ENCODE results near the gene SMURF1. TPM values are rescaled to one million over a fixed set of nuclear protein-coding genes. Genes with fewer than 3 reads are reported as not detected.

Gene SMURF1
- total RNA-seq, 1 experiment from 2014 or later, result 30.2 TPM

GRCh38 chr7:99190359-99191009, 46.6 kb upstream of the SMURF1 start:
- intact Hi-C loops (cut with micrococcal nuclease), result no loop called here
- Histone ChIP-seq H3K4me1 (ENCODE audit: insufficient read depth, low read length) (peaks cover 16% of the 10 kb centered on the region), H3K36me3 (ENCODE audit: low read depth, low read length) (no peaks in the 10 kb centered on the region), H3K9me3 (ENCODE audit: low read length) (no peaks in the 10 kb centered on the region), H3F3A (ENCODE audit: low read length, unreplicated experiment) (no peaks in the 10 kb centered on the region), H3K27me3 (ENCODE audit: low read length) (no peaks in the 10 kb centered on the region), H3K9ac (ENCODE audit: low read length) (no peak overlapping the region), H3K9me2 (replicated peaks; ENCODE audit: low read length) (no peaks in the 10 kb centered on the region), H2AFZ (ENCODE audit: low read length) (no peak overlapping the region), H3K4me2 (ENCODE audit: low read length) (no peak overlapping the region), H3K79me2 (ENCODE audit: low read length) (no peaks in the 10 kb centered on the region), H3K4me3 (ENCODE audit: low read length) (no peak overlapping the region), H3K27ac (ENCODE audit: low read length) (no peak overlapping the region), H4K20me1 (ENCODE audit: low read length) (no peaks in the 10 kb centered on the region)
- DNase-seq (no peak), ATAC-seq (no peak)
- ChIA-PET CTCF (interaction anchor here (0.7 kb wide), 2 partner anchors 16 to 43 kb away, joined by 3 to 4 read pairs; no protein-coding TSS in a partner anchor), POLR2A (ENCODE audit: unreplicated experiment) (interaction anchor here (0.6 kb wide), 1 partner anchor 35 kb away, joined by 27 read pairs; no protein-coding TSS in a partner anchor)
- TF ChIP-seq EZH2phosphoT487 (IDR thresholded peaks at IDR 0.05; ENCODE audit: borderline replicate concordance, low read length) (no peak), CTCF (conservative IDR thresholded peaks at IDR 0.05; ENCODE audit: low read depth, low read length) (no peak), EZH2 (IDR thresholded peaks at IDR 0.05; ENCODE audit: low read length, unreplicated experiment) (no peak)
- BruUV-seq (replicated peaks), result no TSS peak

GRCh38 chr7:99189222-99189621, 45.3 kb upstream of the SMURF1 start:
- Histone ChIP-seq H3K27ac (ENCODE audit: low read length) (no peak overlapping the region), H3K4me1 (ENCODE audit: insufficient read depth, low read length) (peaks cover 13% of the 10 kb centered on the region), H2AFZ (ENCODE audit: low read length) (no peak overlapping the region), H4K20me1 (ENCODE audit: low read length) (no peaks in the 10 kb centered on the region), H3K4me3 (ENCODE audit: low read length) (no peak overlapping the region), H3K9me3 (ENCODE audit: low read length) (no peaks in the 10 kb centered on the region), H3K36me3 (ENCODE audit: low read depth, low read length) (no peaks in the 10 kb centered on the region), H3K79me2 (ENCODE audit: low read length) (no peaks in the 10 kb centered on the region), H3K9ac (ENCODE audit: low read length) (no peak overlapping the region), H3K9me2 (replicated peaks; ENCODE audit: low read length) (no peaks in the 10 kb centered on the region), H3K4me2 (ENCODE audit: low read length) (no peak overlapping the region), H3K27me3 (ENCODE audit: low read length) (no peaks in the 10 kb centered on the region), H3F3A (ENCODE audit: low read length, unreplicated experiment) (no peaks in the 10 kb centered on the region)
- POLR2A ChIA-PET (ENCODE audit: unreplicated experiment), result no interaction called here
- no peak for DNase-seq
- CTCF ChIA-PET, result no interaction called here
- intact Hi-C loops (cut with micrococcal nuclease), result no loop called here
- no TSS peak for BruUV-seq (replicated peaks)
- no peak for ATAC-seq
- TF ChIP-seq EZH2phosphoT487 (IDR thresholded peaks at IDR 0.05; ENCODE audit: borderline replicate concordance, low read length) (no peak), CTCF (conservative IDR thresholded peaks at IDR 0.05; ENCODE audit: low read depth, low read length) (no peak), EZH2 (IDR thresholded peaks at IDR 0.05; ENCODE audit: low read length, unreplicated experiment) (no peak)

DNA sequence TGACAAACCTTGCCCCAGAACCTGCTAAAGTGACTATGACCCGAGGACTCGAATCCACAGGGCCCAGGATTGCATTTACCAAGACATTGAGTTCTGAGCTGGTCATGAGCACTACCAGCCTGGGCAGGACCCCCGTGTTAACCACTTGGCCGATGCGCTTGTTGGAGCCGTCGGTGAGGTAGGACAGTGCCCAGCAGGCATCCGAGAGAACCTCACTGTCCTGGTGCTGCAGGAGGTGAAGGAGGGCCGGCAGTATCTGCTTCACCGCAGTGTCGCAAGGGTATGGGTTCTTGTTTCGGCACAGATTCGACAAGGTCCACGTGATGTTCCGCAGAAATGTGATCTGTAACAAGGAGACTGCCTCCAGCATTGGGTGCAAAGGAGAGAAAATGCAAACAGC, 44.3 kb upstream of the SMURF1 start:
- CTCF ChIA-PET, result no interaction called here
- Histone ChIP-seq H3K79me2 (ENCODE audit: low read length) (no peaks in the 10 kb centered on the region), H4K20me1 (ENCODE audit: low read length) (no peaks in the 10 kb centered on the region), H3K4me3 (ENCODE audit: low read length) (no peak overlapping the region), H3K9ac (ENCODE audit: low read length) (no peak overlapping the region), H2AFZ (ENCODE audit: low read length) (no peak overlapping the region), H3K27me3 (ENCODE audit: low read length) (no peaks in the 10 kb centered on the region), H3K9me2 (replicated peaks; ENCODE audit: low read length) (no peaks in the 10 kb centered on the region), H3K27ac (ENCODE audit: low read length) (no peak overlapping the region), H3K9me3 (ENCODE audit: low read length) (no peaks in the 10 kb centered on the region), H3K36me3 (ENCODE audit: low read depth, low read length) (no peaks in the 10 kb centered on the region), H3F3A (ENCODE audit: low read length, unreplicated experiment) (no peaks in the 10 kb centered on the region), H3K4me2 (ENCODE audit: low read length) (no peak overlapping the region), H3K4me1 (ENCODE audit: insufficient read depth, low read length) (peaks cover 3% of the 10 kb centered on the region; the same call in 1 of the 2 replicates)
- no TSS peak for BruUV-seq (replicated peaks)
- DNase-seq (no peak), ATAC-seq (no peak)
- POLR2A ChIA-PET (ENCODE audit: unreplicated experiment), result no interaction called here
- TF ChIP-seq CTCF (conservative IDR thresholded peaks at IDR 0.05; ENCODE audit: low read depth, low read length) (no peak), EZH2 (IDR thresholded peaks at IDR 0.05; ENCODE audit: low read length, unreplicated experiment) (no peak), EZH2phosphoT487 (IDR thresholded peaks at IDR 0.05; ENCODE audit: borderline replicate concordance, low read length) (no peak)
- intact Hi-C loops (cut with micrococcal nuclease), result no loop called here

Data from PC-3 (cell line).